ENCODE measurements around the gene LRRC8D. TPM values are rescaled to one million over a fixed set of nuclear protein-coding genes. Genes with fewer than 3 reads are reported as not detected.

The LRRC8D gene
- total RNA-seq, 1 donor from 2014 or later, result 40.0 TPM

DNA sequence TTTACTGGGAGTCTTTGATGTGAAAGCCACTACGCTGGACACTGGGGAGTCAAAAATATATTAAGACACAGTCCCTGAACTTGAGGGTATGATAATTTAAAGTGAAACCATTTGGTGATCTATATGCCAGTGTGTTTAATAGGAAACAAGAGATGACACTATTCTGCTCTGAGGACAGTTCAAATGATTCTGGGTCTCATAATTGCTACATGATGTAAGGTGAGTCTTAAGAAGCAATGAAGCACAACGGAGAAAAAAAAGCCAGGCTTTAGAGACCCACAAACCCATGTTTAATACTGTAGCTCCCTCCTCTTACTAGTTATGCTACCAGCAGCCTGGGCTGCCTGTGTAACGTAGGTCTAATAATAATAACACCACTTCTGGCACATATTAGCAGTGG, 14.2 kb upstream of the LRRC8D start:
- intact Hi-C loops (cut with micrococcal nuclease), result no loop called here

DNA sequence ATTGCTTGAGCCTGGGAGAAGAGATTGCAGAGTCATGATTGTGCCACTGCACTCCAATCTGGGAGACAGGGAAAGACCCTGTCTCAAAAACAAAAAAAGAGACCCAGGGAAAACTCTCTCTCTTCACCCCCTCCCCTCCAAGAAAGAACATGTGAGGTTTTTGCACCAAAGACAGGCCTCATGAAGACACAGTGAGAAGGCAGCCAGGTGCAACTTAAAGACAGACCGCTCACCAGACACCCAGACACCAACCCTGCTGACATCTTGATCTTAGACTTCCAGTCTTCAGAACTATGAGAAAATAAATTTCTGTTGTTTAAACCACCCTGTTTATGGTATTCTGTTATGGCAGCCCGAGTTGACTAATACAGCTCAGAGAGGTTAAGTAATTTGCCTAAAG, 13.3 kb upstream of the LRRC8D start:
- intact Hi-C loops (cut with micrococcal nuclease), result no loop called here

DNA sequence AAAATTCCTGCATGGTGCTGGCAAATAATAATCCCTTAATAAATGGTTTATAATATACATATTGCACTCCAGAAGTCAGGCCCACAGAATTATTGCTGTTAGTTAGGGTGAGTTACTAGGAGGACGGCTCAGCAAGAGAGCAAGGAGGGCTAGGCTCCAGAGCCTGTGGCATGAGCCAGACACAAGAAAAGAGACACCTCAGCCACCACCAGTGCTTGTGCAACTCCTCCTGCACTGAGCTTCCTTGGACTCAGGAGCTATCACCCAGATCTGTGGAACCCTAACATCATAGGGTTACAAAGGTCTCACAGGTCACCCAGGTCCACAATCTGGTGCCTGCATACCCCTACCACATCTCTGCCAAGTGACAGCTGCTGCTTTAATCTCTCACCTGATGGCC, 12.8 kb upstream of the LRRC8D start:
- intact Hi-C loops (cut with micrococcal nuclease), result no loop called here

DNA sequence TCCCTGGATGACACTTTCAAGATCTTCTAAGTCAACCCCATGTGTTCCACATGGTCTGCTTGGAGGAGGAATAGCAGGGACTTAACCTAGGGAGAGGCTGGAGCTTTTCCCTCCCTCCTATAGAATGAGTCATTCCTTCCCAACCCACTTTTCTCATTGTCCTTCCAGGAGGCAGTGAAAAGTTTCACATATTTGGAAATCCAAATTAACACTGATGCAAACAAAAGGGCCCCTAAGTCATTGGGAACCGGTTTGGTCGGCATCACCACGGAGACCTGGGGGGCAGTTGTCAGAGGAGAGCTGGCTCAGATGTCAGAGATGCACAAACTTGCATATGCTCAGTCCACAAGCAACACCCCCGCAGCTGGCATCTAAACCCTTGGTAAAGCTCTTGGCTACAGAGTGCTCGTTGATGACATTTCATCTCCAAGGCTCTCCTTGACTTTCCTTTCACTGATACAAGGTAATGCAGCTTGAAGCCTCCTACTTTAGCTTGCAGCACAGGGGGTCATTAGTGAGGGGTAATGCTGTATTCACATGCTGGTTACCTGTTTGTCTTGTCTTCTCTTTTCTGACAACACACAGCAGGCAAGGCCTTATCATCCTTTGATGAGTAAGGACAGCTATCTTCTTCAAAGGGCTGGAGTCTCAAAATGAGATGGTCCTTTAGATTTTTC, 12.3 kb upstream of the LRRC8D start:
- intact Hi-C loops (cut with micrococcal nuclease), result no loop called here

- intact Hi-C loops (cut with micrococcal nuclease), result no loop called here
These were observed 11.3 kb upstream of the LRRC8D start for GRCh38 chr1:89809556-89809955.

DNA sequence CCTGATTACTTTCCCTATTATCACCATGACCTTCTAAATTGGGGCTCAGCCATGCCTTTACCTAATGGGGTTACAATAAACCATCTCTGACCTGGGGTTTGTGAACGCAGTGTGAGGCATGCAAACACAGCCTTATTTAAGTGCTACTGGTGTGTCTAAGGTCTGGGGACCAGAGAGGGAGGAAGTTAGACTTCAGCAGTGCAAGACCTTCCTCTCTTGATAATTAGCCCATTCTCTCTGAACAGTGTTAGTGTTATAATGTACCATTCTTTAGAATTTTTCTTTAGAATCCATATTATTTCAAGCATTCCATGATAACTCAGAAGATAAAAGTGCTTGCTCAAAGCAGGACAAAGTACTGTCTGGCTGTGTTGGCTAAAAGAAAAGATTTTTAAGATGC, 10.5 kb upstream of the LRRC8D start:
- intact Hi-C loops (cut with micrococcal nuclease), result no loop called here

GRCh38 chr1:89810880-89811279, 10.0 kb upstream of the LRRC8D start:
- intact Hi-C loops (cut with micrococcal nuclease), result no loop called here

- intact Hi-C loops (cut with micrococcal nuclease), result no loop called here
These were observed 7.8 kb upstream of the LRRC8D start for GRCh38 chr1:89812992-89813391.

GRCh38 chr1:89815040-89815439, 5.8 kb upstream of the LRRC8D start:
- intact Hi-C loops (cut with micrococcal nuclease), result no loop called here

DNA sequence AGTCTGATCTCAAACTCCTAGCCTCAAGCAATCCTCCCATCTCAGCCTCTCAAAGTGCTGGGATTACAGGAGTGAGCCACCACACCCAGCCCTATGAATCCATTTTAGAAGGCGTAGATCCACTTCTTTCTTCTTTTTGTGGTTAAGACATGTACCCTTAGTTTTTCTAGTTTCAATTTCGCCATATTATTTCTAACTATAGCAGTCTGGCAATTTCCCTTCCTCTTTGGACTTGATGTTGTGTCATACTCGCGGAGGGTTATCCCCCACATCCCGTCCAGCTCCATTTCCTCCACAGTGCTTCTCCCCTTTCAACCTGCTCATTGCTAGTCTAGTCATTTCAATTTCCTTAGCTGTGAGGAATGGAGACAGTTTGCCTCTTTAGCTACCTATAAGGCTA, 5.2 kb upstream of the LRRC8D start:
- intact Hi-C loops (cut with micrococcal nuclease), result no loop called here

- intact Hi-C loops (cut with micrococcal nuclease), result no loop called here
These were observed 4.5 kb upstream of the LRRC8D start for GRCh38 chr1:89816366-89816765.

DNA sequence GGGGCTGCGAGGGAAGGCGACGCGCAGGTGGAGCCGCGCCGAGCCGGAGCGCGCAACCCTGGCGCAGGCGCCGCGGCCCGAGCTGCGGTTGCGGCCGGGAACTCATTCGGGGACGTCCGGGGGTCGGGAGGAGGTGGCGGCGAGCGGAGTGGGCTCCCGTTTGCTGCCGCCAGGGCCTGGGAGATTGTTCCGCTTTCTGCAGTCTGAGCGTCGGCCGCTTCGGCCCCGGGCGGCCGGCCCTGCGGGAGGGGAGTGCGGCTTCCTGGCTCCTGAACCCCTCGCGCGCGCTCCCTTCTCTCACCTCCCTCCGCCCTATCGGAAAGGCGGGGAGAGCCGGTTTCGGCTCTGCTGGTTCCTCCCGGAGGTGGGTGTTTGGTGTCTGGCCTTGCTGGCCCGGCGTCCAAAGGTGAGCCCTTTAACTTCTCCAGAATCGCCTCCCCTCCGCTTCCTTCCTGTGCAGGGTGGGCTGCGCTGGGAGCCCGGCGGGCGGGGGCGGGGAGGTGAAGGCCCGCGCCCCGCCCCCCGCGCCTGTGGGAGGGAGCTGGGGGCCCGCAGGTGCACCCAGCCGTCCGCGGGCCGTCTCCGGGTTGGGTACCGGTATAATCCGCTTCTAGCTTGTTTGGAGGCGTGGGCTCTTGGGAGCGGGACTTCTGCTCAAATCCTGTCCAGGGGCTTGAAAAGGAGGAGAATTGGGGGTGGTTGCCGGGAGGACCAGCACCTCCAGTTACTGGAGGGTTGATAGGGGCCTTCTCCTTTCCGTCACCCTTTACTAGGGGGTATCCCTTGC, 683 bp downstream of the LRRC8D start:
- intact Hi-C loops (cut with micrococcal nuclease), result loop anchor here (1.0 kb wide), 2 partner anchors 22 to 174 kb away; partner anchors contain the start of gene ZNF326

DNA sequence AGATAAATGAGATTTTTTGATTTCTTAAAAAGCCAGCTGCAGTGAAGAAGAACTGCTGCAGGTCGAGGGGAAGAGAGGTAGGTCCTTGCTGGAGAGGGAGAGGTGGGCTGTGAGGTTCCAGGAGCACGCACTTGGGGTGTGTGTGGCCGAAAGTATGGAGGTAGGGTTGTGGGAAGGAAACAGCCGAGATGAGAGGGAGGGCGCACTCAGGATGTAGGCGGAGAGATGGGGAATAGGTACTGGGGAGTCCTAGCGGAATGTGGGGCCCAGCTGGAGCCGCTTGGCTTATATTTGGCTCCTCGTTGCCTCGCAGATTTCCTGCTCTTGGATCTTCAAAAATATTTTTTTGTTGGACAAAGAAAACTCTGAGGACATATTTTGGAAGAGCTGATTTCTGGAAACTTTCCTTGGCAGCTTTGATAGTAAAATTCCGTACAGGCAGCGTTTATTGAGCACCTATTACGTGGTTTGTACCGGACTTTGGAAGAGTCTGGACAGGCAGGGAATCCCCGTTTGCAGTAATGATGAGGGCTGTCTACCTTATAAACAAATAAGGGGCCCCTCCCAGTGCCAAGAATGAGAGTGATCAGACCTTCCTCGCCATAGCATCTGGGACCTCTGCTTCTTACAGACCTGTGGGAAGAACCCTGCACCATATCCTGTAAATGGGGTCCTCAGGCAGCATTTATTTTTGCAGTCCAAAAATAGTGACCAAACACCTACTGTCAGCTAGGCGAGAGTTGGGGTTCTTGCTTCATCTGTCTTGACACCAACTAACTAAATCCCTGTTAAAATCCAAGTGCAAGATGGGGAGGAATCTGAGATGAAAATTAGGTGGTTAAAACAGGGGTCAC, 1.5 kb downstream of the LRRC8D start:
- intact Hi-C loops (cut with micrococcal nuclease), result no loop called here

DNA sequence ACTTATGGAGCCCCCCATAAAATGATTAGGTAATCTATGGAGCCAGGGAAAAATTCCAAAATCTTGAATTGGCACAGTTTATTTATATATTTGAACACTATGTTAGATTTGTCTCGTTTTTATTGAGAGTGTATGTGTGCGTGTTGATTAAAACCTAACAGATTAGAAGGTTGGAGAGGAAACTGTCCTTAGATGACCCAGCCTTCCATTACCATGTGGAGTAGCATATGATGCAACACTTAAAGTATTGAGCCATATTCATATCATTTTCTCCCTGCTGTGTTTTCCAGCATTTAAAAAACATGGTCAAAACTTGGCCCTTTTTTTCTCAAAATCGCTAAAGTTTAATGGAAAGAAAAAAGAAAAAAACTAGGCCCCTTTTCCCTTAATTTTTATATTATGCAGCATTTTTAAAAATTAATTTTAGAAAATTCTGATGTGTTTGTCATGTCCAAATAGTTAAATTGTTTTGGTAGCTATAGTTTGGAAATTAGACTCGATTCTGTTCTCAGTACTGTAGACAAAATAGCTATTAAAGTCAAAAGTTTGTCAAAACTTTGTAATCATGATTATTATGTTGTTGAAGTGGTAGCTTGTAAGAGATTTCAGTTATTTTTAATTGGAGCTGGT, 2.3 kb downstream of the LRRC8D start:
- intact Hi-C loops (cut with micrococcal nuclease), result no loop called here

- intact Hi-C loops (cut with micrococcal nuclease), result no loop called here
These were observed 3.0 kb downstream of the LRRC8D start for GRCh38 chr1:89823679-89824292.

DNA sequence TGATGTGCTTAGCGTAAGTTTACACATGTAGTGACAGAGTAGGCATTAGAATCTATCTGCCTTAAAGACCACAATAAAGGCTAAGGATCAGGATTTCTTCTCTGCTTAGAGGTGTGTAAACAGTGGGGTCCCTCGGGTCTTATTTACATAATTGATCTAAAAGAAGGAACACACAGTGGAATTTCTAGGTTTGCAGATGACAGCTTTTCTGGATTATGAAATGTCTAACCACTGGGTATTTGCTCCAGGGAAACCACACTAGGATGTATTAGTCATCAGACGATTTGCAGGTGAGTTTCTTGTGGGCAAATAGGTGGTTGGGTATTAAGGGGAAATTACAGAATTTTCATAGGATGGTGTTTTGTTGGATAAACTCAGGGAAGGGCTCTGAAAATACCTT, 5.8 kb downstream of the LRRC8D start:
- intact Hi-C loops (cut with micrococcal nuclease), result no loop called here

DNA sequence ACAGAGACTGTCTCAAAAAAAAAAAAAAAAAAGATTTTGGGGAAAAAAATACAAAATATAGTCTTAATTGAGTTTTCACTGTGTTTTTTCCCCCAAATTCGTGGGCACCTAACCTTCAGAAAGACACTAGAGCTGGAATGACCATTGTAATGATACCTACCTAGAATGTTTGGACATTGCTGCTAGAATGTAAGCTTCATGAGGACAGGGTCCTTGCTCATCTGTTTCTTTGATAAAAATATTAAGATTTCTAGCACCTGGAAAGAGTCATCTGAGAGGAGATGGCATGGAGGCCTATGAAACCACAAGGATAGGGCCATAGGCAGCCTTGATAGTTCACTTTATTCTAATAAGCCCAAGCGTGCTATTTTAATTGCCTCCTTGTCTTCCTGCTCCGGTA, 6.5 kb downstream of the LRRC8D start:
- intact Hi-C loops (cut with micrococcal nuclease), result no loop called here

DNA sequence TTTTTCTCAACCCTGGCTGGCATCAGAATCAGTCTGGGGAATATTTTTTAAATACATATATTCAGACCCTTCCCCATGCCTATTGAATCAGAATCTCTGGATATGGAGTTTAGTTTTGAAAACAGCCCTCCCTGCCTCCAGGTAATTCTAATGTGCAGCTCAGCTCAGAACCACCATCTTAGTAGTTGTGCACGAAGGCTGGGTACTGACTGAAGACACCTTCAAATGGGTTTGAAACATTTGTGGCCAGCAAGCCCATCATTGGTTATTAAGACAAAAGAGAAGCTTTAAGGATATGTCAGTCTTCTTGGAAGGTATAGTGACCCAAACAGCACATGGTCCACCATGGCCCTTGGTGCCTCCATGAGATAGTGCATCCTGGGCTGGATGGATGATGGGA, 7.1 kb downstream of the LRRC8D start:
- intact Hi-C loops (cut with micrococcal nuclease), result no loop called here

DNA sequence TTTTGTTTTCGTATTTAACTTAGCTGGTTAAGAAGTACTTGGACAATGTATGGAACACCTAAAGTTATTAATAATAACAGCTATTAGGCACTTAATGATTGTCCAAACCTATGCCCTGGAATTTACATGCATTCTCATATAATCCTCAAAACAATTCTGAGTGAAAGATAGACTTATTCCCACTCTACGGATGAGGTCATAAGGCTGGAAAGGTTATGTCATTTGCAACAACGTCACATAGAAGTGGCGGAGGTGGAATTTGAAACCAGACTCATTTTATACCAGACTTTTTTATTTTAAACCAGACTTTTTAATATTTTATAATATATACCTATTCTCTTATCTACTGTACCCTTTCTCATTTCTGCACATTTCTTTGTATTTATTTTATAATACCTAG, 8.4 kb downstream of the LRRC8D start:
- intact Hi-C loops (cut with micrococcal nuclease), result no loop called here

DNA sequence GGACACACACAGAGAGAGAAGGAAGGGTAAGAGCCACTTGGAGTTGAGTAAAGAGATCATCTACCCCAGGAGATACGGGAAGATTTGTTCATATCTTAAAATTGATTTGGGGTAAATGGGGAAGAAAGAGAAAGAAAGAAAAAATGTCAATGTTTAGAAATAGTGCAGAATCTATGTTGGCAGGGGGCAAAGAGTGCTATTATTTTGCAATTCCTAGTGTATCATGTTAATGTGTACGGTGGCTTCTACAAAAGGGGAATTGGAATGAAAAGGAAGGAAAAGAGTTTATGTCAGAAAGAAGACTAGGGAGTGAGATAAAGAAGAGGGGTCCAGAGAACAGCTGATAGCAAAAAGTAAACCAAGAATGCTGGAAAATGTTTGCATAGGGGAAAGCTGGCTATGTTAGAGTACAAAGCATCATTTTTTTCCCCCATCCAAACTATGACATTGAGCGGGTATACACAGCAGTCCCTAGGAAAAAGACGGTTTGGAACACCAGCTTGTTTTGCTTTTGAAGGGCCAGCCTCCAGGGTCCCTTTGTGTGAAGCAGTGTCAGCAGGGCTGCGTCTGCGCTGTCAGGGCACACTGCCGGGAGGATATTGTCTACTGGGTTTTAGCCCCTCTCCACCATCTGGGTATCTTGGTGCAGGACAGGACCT, 10.8 kb downstream of the LRRC8D start:
- intact Hi-C loops (cut with micrococcal nuclease), result no loop called here
